Psoas muscle (tissue), 8 donors: Measurements from ENCODE around the gene SETD2. TPM values are rescaled to one million over a fixed set of nuclear protein-coding genes. Genes with fewer than 3 reads are reported as not detected.

ENCODE experiments used
- ATAC-seq, 4 donors: fragments of 200-7000 bp; cut with Tn5 transposase; one replicate each; pipeline ENCODE4 v1.9.1; 2020; ENCODE audit warnings: moderate library complexity in 3 of 4, mild to moderate bottlenecking in 2 of 4
- DNase-seq, 2 donors: peaks; one replicate each; pipeline ENCODE4 v3.0.0-alpha.2; 2020
- H3K27ac ChIP-seq: fragments of 200-600 bp; one replicate; pipeline ENCODE4 v1.8.0; 2022
- H3K27me3 ChIP-seq, 3 donors: fragments of 200-600 bp in 1 of 3; one replicate each; pipeline versions ENCODE4 v1.6.1 to v1.8.0; 2013 to 2022; ENCODE audit warnings: low read length in 2 of 3, mild to moderate bottlenecking in 2 of 3, moderate library complexity in 1 of 3; ENCODE audit not compliant: insufficient read depth in 3 of 3
- H3K36me3 ChIP-seq, 2 donors: fragments of 200-600 bp in 1 of 2; one replicate each; pipeline versions ENCODE4 v1.6.1 to v1.8.0; 2013 to 2022; ENCODE audit warnings: low read depth in 1 of 2, mild to moderate bottlenecking in 1 of 2, moderate library complexity in 1 of 2; ENCODE audit not compliant: insufficient read depth in 1 of 2
- H3K4me1 ChIP-seq: fragments of 200-600 bp; one replicate; pipeline ENCODE4 v1.8.0; 2022
- H3K4me3 ChIP-seq: fragments of 200-600 bp; one replicate; pipeline ENCODE4 v1.8.0; 2022; ENCODE audit warnings: mild to moderate bottlenecking
- H3K9me3 ChIP-seq: fragments of 200-600 bp; one replicate; pipeline ENCODE4 v1.8.0; 2022
- CTCF ChIP-seq: fragments of 200-600 bp; IDR thresholded peaks from one replicate; pipeline ENCODE4 v1.8.0; 2022; ENCODE audit warnings: antibody characterized with exemption
- WGBS, 3 donors: extraction: QIAGEN DNeasy Blood & Tissue Kit; methylation state at CpG; one replicate each; pipeline versions ENCODE4 v1.1.6 to v1.1.7; 2013; 5-methylcytosine and 5-hydroxymethylcytosine counted together
- intact Hi-C, 2 donors: fragments of 100-400 bp; cut with DNase I; formaldehyde crosslinking; loops; one replicate each; pipeline versions ENCODE4 v1.11.0 to v1.14.2; 2022
- polyA plus RNA-seq, 3 donors: library from polyadenylated mRNA; stranded (reverse); fragments of 200-250 nt; gene quantifications; one replicate each; pipeline ENCODE4 v1.2.3, GENCODE V29; 2013
- total RNA-seq, 4 donors: library from RNA; stranded (reverse); fragmentation: NEBNext Ultra II Directional in 2 of 4; extraction: Animal tissue kit (Norgen Biotek cat#: 25700) in 2 of 4; gene quantifications; one replicate each; pipeline versions ENCODE4 v1.2.1 to v1.2.4, GENCODE V29; 2021 to 2023
- donor health status: healthy with polysubstance abuse.
- donor health status: DM: no; HTN: no; CAD: no; lungs with moderate emphysema.
- donor health status: Bipolar disorder and iron deficiency.
- donor health status: healthy.
- donor health status: DM: yes; HTN: yes; CAD: no.
- donor health status: DM: no; HTN: no; CAD: no.
- donor health status: DM: no; HTN: no; CAD: no.
- donor health status: DM: yes; HTN: yes; CAD: no.

The SETD2 gene
- total and polyA plus RNA-seq, 7 donors, result 10.1 to 38.1 (median 33.7) TPM

GRCh38 chr3:46994801-46995731, 168.8 kb downstream of the SETD2 start:
- peaks cover 0 to 14% of the 10 kb centered on the region in 2 donors for H3K36me3 ChIP-seq
- ATAC-seq, result peak in 3 of 4 donors; percentile 22 to 40 (median 25)
- intact Hi-C loops, result loop anchor here in 1 of 2 donors (5.0 to 10.0 kb wide), 2 partner anchors 73 to 290 kb away; partner anchors contain the start of gene TMIE

GRCh38 chr3:46993986-46994385, 169.9 kb downstream of the SETD2 start:
- peak in 1 of 2 donors; percentile 40 for DNase-seq
- Histone ChIP-seq H3K36me3 (peaks cover 0 to 8% of the 10 kb centered on the region in 2 donors), H3K9me3 (no peaks in the 10 kb centered on the region), H3K27me3 (no peaks in the 10 kb centered on the region), H3K4me3 (no peak overlapping the region), H3K27ac (no peak overlapping the region), H3K4me1 (no peaks in the 10 kb centered on the region)
- intact Hi-C loops, result loop anchor here in 1 of 2 donors (10.0 kb wide), 1 partner anchor 289 kb away; the partner anchor contains the start of gene TMIE
- no peak for ATAC-seq
- TF ChIP-seq CTCF, result no peak
- WGBS, 3 donors, result 88 to 94% (median 90%) methylated on average over 7 of the region's 7 CpGs

More at GRCh38 chr3:46994801-46995731, 168.8 kb downstream of the SETD2 start:
- H3K27ac ChIP-seq, result no peak overlapping the region
- no peaks in the 10 kb centered on the region for H3K27me3 ChIP-seq
- TF ChIP-seq CTCF, result no peak
- H3K4me3 ChIP-seq, result no peak overlapping the region
- 78 to 89% (median 79%) methylated on average over 29 of the region's 29 CpGs for WGBS, 3 donors
- DNase-seq, result peak; percentile 9 to 48
- no peaks in the 10 kb centered on the region for H3K4me1 ChIP-seq
- H3K9me3 ChIP-seq, result no peaks in the 10 kb centered on the region

- WGBS, 3 donors, result 84 to 97% (median 90%) methylated on average over 2 of the region's 2 CpGs
Observed at GRCh38 chr3:46993292-46993691, 170.6 kb downstream of the SETD2 start.

GRCh38 chr3:46992231-46992630, 171.7 kb downstream of the SETD2 start:
- no peak overlapping the region for H3K4me3 ChIP-seq
- H3K4me1 ChIP-seq, result no peaks in the 10 kb centered on the region
- intact Hi-C loops, result loop anchor here in 1 of 2 donors (10.0 kb wide), 1 partner anchor 287 kb away; the partner anchor contains the start of gene TMIE
- WGBS, 3 donors, result 90 to 93% (median 92%) methylated on average over 4 to 9 of the region's 9 CpGs
- no peak for TF ChIP-seq CTCF
- H3K27ac ChIP-seq, result no peak overlapping the region
- ATAC-seq (no peak), DNase-seq (peak in 1 of 2 donors; percentile 40)
- H3K27me3 ChIP-seq, result no peaks in the 10 kb centered on the region
- peaks cover 0 to 8% of the 10 kb centered on the region in 2 donors for H3K36me3 ChIP-seq
- H3K9me3 ChIP-seq, result no peaks in the 10 kb centered on the region

More at GRCh38 chr3:46993292-46993691, 170.6 kb downstream of the SETD2 start:
- Histone ChIP-seq H3K9me3 (no peaks in the 10 kb centered on the region), H3K27me3 (no peaks in the 10 kb centered on the region), H3K4me3 (no peak overlapping the region), H3K4me1 (no peaks in the 10 kb centered on the region), H3K36me3 (peaks cover 0 to 8% of the 10 kb centered on the region in 2 donors), H3K27ac (no peak overlapping the region)
- peak in 1 of 2 donors; percentile 39 for DNase-seq
- no peak for ATAC-seq
- intact Hi-C loops, result loop anchor here in 1 of 2 donors (10.0 kb wide), 1 partner anchor 288 kb away; the partner anchor contains the start of gene TMIE
- TF ChIP-seq CTCF, result no peak
